KOPT-K1 (cell line): ENCODE results near the gene TRPM5.
A peak's percentile ranks its signal among the peaks of the same experiment; 100 is the strongest.

Source experiments
- H3K27ac ChIP-seq: fragments of 200-600 bp; sonication (generic); 2 replicates; pipeline ENCODE4 v1.5.1; 2016; ENCODE audit warnings: antibody characterized with exemption, mild to moderate bottlenecking, low read depth, low read length; ENCODE audit not compliant: poor library complexity, severe bottlenecking
- H3K36me3 ChIP-seq: fragments of 200-600 bp; sonication (generic); 2 replicates; pipeline ENCODE4 v1.5.1; 2017; ENCODE audit warnings: antibody characterized with exemption, mild to moderate bottlenecking, low read length, moderate library complexity; ENCODE audit not compliant: insufficient read depth
- H3K9me3 ChIP-seq: fragments of 200-600 bp; sonication (generic); 2 replicates; pipeline ENCODE4 v1.5.1; 2017; ENCODE audit warnings: antibody characterized with exemption, low read length, mild to moderate bottlenecking; ENCODE audit not compliant: insufficient read depth, poor library complexity, severe bottlenecking

The TRPM5 gene

DNA sequence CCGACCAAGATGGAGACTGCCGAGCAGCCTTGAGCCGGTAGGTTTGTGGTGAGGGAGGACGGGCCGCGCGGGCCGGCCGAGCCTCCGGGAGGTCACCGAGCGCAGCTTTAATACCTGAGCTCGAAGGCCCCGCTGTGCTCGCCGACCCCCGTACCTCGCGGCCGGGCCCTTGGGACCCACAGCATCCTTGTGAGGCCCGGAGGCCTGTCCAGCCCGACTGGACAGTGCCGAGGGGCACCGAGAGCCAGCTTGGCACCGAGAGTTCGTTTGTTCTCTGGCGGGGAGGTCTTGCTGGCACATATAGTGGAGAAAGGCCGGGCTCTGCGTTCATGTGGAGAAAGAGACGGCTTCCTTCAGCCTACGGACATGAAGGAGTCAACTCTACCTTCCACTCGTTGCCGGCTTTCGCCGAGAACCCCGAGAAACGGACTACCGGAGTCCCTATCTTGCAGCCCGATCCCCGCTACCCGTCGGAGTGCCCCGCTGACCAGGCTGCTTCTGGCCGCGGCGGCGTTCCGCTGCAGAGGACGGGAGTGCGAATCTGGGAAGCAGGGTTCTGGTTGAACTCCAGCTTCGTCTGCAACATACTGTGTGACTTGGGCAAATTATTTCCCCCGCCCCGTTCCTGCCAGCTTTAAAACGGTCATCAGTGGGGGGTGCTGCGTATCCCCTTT lies 43.4 kb downstream of the TRPM5 start:
- H3K9me3 ChIP-seq = no peaks in the 10 kb centered on the region
- H3K36me3 ChIP-seq = peaks cover 44% of the 10 kb centered on the region
- peak overlapping the region; percentile 81 for H3K27ac ChIP-seq

DNA sequence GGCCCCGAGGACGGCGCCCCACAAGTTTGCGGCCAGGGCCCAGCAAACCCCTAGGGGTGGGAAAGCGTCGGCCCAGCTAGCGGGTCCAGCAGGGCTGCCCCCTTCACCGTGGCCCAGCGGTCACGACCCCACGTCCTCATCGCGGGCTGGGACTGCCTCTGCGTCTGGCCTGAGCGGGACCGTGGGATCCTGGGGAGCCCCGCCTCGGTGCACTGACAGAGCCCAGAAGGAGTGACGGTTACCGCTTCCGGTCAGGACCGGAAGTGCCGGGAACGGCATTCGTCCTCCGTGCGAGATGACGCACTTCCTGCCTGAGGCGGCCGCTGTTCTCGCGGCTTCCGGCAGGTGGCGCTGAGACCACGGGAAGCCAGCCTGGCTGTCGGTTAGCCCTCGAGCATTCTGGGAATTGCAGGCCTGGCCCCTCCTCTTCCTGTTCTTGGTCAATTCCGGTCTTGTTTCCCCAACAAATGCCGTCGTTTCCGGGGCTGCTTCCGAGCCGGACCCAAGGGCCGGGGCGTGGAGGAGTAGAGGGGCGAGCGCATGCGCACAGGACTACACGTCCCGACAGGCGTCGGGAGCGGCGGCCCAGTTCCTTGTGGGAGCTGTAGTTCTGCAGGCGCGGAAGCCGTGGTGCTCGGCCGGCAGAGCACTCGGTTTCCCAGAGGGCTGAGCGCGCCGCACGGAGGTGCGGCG lies 44.1 kb downstream of the TRPM5 start, which contains the start of gene TSSC4:
Gene TSSC4 (plus strand): TSS at position 682 of the 693 bp plus-strand sequence. CDS start 1,884 bp downstream, outside the sequence.
- Histone ChIP-seq H3K9me3 (no peaks in the 10 kb centered on the region), H3K27ac (peak within 1 kb of the TSS; percentile 97), H3K36me3 (peaks cover 51% of the 10 kb centered on the region)

DNA sequence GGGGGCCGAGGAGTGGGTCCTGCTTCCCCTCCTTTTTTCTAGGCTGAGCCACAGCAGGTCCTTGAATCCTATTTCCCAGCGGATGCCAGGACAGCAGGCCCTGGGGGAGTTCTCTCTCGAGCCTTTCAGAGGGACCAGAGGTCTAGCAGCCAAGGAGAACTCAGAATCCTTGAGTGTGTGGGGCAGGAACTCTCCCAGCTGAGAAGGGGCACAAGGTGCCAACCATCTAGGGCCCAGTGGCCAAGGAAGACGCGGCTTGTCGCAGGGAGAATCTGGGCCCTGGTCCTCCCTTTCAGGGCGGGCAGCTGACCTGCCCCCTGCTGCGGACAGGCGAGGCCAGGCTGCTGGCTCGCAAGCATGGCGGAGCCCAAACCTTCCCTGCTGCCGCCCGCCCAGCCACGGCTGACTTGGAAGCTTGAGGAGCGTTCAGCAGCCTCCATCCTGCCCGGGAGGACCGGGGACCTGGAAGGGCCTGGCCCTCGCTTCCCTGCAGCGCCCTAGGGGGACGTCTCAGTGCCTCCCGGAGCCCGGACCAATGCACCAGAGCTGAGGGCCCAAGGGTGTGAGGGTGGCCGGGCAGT lies 44.7 kb downstream of the TRPM5 start:
- H3K36me3 ChIP-seq = peaks cover 57% of the 10 kb centered on the region
- H3K9me3 ChIP-seq = no peaks in the 10 kb centered on the region
- H3K27ac ChIP-seq = peak overlapping the region; percentile 97

DNA sequence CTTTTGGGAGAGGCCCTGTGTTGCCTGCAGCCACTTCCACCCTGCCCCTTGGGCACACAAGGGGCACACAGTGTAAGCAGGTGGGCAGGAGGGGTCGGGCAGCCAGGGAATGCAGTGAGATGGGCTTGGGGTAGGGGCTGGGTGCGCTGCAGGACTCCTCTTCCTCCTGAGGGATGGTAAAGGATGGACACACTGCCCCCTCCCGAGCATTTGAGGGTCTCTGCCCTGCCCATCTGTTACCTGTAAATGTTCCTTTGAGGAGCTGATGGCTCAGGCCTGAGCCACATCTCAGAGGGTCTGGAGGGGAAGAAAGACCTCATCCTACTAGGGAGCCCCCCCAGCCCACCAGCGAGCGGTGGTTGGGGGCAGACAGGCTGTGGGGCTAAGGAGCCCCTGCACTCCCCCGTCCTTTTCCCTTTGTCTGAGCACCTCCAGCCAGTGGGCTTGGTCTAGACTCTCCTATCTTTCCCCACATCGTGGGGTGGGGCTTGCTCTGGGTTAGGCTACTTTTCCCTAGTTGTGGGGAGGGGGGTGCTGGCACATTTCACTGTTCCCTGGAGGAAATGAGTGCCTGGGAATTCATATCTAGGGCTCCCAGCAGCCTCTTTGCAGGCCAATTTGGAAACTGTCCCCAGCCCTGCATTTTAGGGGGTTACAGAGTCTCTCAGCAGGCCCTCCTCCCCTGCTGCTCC lies 45.5 kb downstream of the TRPM5 start:
- H3K9me3 ChIP-seq = no peaks in the 10 kb centered on the region
- peaks cover 61% of the 10 kb centered on the region for H3K36me3 ChIP-seq
- H3K27ac ChIP-seq = peak overlapping the region; percentile 97

DNA sequence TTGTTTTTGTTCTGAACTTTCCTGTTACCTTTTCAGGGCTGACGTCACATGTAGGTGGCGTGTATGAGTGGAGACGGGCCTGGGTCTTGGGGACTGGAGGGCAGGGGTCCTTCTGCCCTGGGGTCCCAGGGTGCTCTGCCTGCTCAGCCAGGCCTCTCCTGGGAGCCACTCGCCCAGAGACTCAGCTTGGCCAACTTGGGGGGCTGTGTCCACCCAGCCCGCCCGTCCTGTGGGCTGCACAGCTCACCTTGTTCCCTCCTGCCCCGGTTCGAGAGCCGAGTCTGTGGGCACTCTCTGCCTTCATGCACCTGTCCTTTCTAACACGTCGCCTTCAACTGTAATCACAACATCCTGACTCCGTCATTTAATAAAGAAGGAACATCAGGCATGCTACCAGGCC lies 47.3 kb downstream of the TRPM5 start:
- Histone ChIP-seq H3K36me3 (peaks cover 61% of the 10 kb centered on the region), H3K27ac (no peak overlapping the region), H3K9me3 (no peaks in the 10 kb centered on the region)

DNA sequence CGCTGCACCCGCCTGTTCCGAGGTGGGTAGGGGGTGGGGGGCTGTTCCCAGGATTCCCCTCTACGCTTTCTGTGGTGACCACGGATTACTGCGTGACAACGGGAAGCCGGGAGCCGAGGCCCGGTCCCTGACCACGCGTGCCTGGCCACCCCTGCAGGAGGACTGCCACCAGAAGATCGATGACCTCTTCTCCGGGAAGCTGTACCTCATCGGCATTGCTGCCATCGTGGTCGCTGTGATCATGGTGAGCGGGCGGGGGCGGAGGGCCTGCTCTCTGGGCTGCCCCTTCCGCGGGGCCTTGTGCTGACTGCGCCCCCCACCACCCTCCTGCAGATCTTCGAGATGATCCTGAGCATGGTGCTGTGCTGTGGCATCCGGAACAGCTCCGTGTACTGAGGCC lies 47.8 kb downstream of the TRPM5 start:
- no peak overlapping the region for H3K27ac ChIP-seq
- peaks cover 67% of the 10 kb centered on the region for H3K36me3 ChIP-seq
- H3K9me3 ChIP-seq = no peaks in the 10 kb centered on the region

DNA sequence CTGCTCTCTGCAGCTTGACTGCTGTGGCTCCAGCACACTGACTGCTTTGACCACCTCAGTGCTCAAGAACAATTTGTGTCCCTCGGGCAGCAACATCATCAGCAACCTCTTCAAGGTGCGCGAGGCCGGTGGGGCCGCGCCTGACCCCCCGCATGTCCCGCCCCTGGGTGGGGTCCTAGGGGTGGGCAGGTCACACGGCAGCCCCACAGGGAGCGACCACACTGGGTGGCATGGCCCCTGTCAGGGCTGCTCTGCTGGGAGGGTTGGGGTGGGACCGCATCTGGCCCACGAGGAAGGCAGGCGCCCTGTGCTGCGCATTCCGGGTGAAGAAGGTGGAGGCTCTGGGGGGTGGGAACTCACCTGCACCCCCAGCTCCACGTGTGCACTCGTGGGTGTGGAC lies 48.5 kb downstream of the TRPM5 start:
- Histone ChIP-seq H3K9me3 (no peaks in the 10 kb centered on the region), H3K36me3 (peaks cover 72% of the 10 kb centered on the region), H3K27ac (no peak overlapping the region)

DNA sequence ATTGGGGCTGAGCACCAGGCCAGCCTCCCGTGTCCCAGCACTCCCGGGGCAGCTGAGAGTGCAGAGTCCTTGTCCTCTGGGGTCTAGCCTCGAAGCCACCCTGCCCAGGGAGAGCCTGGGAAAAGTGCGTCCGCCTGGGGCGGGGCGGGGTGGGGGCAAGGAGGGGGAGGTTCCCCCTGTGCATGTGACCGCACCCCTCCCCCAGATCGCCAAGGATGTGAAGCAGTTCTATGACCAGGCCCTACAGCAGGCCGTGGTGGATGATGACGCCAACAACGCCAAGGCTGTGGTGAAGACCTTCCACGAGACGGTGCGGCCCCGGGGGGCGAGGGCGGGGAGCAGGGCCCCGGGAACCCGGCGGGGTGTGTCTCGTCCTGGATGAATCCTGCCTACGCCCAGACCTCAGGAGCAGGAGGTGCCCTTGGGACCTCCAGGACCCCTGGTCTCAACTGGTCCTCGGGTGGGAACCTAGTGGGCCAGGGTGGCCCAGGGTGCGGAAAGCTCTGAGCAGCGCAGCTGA lies 49.0 kb downstream of the TRPM5 start:
- Histone ChIP-seq H3K36me3 (peaks cover 77% of the 10 kb centered on the region), H3K9me3 (no peaks in the 10 kb centered on the region), H3K27ac (no peak overlapping the region)

DNA sequence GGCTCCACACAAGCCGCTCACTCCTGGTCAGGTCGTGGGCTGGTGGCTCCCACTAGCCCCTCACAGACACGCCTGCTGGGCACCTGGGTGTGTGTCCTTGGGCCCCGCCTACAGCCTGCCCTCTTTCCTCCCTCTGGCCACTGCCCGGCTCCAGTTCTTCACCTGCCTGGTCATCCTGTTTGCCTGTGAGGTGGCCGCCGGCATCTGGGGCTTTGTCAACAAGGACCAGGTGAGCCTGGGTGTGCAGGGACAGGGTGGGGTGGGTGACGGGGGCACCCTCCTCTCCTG lies 49.6 kb downstream of the TRPM5 start:
- Histone ChIP-seq H3K27ac (no peak overlapping the region), H3K36me3 (peaks cover 81% of the 10 kb centered on the region), H3K9me3 (no peaks in the 10 kb centered on the region)
